A549 (cell line): ENCODE results near the gene CRADD.

Experiments used
- CTCF ChIP-seq: fragments of >200 bp; sonication (Bioruptor Twin); formaldehyde crosslinking; IDR thresholded peaks from 3 replicates; pipeline ENCODE4 v1.5.1; 2016
- GATA3 ChIP-seq: IDR thresholded peaks from 2 replicates; pipeline ENCODE4 v1.6.1; 2012; ENCODE audit warnings: borderline replicate concordance
- MAX ChIP-seq: IDR thresholded peaks from 2 replicates; pipeline ENCODE4 v1.6.1; 2012
- MAZ ChIP-seq: fragments of 150-350 bp; IDR thresholded peaks from 2 replicates; pipeline ENCODE4 v1.6.1; 2014; ENCODE audit warnings: antibody characterized with exemption, low read depth, low read length, borderline replicate concordance
- TP53 ChIP-seq: fragments of 250-450 bp; sonication (Bioruptor Pico); IDR thresholded peaks from 2 replicates; pipeline ENCODE4 v1.5.0; 2021; ENCODE audit warnings: mild to moderate bottlenecking, moderate library complexity
- ZC3H11A ChIP-seq: fragments of 450-650 bp; IDR thresholded peaks from 2 replicates; pipeline ENCODE4 v1.6.1; 2014; ENCODE audit warnings: antibody characterized with exemption, mild to moderate bottlenecking

- no peak for TF ChIP-seq TP53 (CRISPR knock-in tag)
- TF ChIP-seq GATA3, result no peak
- no peak for TF ChIP-seq CTCF
- TF ChIP-seq MAX, result no peak
- TF ChIP-seq MAZ, result no peak
- no peak for TF ChIP-seq ZC3H11A
These were observed 13.5 kb upstream of the CRADD start for GRCh38 chr12:93663729-93664084.
